ENCODE data around the gene GPC1.

GPC1 gene

DNA sequence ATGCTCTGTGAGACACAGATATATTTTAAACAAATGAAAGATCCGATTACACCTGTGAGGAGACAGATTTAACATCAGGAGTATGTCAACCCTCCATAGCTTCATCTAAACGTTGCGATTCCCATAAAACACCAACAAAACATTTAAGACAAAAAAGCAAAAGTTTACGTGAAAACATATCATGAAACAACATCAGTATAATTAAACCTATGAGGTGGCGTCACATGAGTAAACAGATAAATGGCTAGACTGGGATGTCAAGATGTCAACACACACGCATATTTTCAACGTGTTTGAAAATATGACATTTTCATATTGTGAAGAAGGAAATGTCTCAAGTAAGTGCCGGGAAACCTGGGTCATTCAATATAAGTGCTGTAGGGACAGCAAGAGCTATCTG is 25.5 kb upstream of the GPC1 start:
- no peaks in the 10 kb centered on the region for H3K4me1 ChIP-seq
- no peak for DNase-seq
- no peak overlapping the region for H3K27ac ChIP-seq
- H3K36me3 ChIP-seq, result no peaks in the 10 kb centered on the region
- no peak overlapping the region for H3K4me3 ChIP-seq
- H3K9me3 ChIP-seq, result no peaks in the 10 kb centered on the region
- TF ChIP-seq, protein P1, sequence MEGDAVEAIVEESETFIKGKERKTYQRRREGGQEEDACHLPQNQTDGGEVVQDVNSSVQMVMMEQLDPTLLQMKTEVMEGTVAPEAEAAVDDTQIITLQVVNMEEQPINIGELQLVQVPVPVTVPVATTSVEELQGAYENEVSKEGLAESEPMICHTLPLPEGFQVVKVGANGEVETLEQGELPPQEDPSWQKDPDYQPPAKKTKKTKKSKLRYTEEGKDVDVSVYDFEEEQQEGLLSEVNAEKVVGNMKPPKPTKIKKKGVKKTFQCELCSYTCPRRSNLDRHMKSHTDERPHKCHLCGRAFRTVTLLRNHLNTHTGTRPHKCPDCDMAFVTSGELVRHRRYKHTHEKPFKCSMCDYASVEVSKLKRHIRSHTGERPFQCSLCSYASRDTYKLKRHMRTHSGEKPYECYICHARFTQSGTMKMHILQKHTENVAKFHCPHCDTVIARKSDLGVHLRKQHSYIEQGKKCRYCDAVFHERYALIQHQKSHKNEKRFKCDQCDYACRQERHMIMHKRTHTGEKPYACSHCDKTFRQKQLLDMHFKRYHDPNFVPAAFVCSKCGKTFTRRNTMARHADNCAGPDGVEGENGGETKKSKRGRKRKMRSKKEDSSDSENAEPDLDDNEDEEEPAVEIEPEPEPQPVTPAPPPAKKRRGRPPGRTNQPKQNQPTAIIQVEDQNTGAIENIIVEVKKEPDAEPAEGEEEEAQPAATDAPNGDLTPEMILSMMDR (IDR thresholded peaks at IDR 0.05), result no peak
- H3K27me3 ChIP-seq, result peaks cover 0 to 11% of the 10 kb centered on the region in 2 donors
- intact Hi-C loops (cut with DNase I; ENCODE audit: low total_unique reads), result no loop called here

DNA sequence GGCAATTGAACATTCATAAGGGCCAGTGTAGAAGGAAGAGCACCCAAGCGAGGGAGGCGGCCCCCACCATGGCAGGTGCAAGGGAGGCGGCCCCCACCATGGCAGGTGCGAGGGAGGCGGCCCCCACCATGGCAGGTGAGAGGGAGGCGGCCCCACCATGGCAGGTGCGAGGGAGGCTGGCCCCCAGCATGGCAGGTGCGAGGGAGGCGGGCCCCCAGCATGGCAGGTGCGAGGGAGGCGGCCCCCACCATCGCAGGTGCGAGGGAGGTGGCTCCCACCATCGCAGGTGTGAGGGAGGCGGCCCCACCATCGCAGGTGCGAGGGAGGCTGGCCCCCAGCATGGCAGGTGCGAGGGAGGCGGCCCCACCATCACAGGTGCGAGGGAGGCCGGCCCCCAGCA is 24.7 kb upstream of the GPC1 start:
- Histone ChIP-seq H3K4me1 (no peaks in the 10 kb centered on the region), H3K9me3 (no peaks in the 10 kb centered on the region), H3K27me3 (peaks cover 0 to 11% of the 10 kb centered on the region in 2 donors), H3K4me3 (no peak overlapping the region), H3K36me3 (no peaks in the 10 kb centered on the region), H3K27ac (no peak overlapping the region)
- TF ChIP-seq, protein P1 (IDR thresholded peaks at IDR 0.05), result no peak
- DNase-seq, result peak; percentile 3 to 40
- intact Hi-C loops (cut with DNase I; ENCODE audit: low total_unique reads), result no loop called here

DNA sequence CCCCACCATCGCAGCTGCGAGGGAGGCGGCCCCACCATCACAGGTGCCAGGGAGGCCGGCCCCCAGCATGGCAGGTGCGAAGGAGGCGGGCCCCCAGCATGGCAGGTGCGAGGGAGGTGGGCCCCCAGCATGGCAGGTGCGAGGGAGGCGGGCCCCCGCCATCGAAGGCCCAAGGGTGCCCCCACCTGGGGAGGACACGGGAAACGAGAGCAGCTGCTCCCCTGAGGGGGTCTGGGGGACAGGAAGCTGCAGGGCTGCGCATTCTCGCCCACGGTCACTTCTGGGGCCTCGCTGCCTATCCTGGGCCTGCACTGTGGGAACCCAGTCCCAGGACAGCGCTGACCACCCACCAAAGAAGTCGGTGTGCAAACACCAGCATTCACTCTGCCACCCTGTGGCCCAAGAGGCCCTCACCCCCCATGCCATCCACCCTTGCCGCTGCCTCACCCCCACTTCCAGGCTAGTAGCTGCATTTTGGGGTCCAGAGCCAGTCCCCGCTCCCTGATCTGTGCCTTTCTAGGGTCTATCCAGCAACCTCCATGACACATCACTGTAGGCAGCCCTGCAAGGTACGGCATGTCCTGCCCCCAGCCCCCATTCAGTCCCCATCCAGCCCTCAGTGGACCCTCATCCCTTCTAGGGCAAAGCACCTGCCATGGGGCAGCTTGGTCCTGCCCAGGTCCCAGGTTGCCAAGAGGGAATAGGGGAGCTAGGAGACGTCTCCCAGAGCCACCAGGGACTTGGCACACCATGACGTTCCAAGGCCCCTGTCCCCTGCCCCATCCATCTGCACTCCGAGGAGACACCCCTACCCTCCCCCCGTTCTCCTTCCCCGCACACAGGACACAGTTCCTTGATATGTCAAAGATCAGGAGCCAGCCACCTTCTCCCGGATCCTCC is 24.0 kb upstream of the GPC1 start:
- Histone ChIP-seq H3K4me1 (no peaks in the 10 kb centered on the region), H3K36me3 (no peaks in the 10 kb centered on the region), H3K4me3 (no peak overlapping the region), H3K27me3 (peaks cover 0 to 11% of the 10 kb centered on the region in 2 donors), H3K27ac (no peak overlapping the region), H3K9me3 (no peaks in the 10 kb centered on the region)
- intact Hi-C loops (cut with DNase I; ENCODE audit: low total_unique reads), result no loop called here
- DNase-seq, result peak; percentile 10 to 53
- TF ChIP-seq, protein P1 (IDR thresholded peaks at IDR 0.05), result no peak

DNA sequence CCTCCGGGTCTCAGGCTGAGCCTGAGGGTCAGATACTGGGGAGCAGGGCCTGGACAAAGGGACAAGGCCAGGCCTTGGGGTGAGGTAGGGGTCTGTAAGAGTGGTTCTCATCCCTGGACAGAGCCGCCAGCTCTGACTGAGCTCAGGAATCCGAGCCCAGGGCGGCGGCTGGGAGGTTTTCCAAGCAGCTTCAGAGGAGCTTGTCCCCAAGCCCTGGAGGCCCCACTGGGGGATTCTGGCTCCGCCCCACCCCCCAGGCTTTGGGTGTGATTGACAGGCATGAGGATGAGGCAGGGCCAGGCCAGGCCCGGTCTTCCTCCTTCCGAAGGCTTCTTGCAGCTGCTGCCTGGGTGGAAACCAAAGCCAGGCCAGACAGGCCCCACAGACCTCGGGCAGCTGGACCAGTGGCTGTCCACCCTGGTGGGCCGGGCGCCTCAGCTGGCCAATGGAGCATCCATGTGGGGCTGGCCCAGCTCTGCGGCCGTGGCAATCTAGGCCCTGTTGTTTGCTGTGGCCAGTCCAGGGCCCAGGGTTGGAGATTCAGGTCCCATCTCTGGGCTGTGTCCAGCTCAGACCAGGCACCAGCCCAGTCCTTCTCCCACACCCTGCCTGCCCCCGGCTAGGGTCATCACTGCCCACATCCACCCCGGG is 23.1 kb upstream of the GPC1 start:
- Histone ChIP-seq H3K27me3 (peaks cover 0 to 11% of the 10 kb centered on the region in 2 donors), H3K9me3 (no peaks in the 10 kb centered on the region), H3K4me3 (no peak overlapping the region), H3K4me1 (no peaks in the 10 kb centered on the region), H3K27ac (no peak overlapping the region), H3K36me3 (no peaks in the 10 kb centered on the region)
- intact Hi-C loops (cut with DNase I; ENCODE audit: low total_unique reads), result no loop called here
- DNase-seq, result peak; percentile 12 to 65
- TF ChIP-seq, protein P1 (IDR thresholded peaks at IDR 0.05), result no peak

DNA sequence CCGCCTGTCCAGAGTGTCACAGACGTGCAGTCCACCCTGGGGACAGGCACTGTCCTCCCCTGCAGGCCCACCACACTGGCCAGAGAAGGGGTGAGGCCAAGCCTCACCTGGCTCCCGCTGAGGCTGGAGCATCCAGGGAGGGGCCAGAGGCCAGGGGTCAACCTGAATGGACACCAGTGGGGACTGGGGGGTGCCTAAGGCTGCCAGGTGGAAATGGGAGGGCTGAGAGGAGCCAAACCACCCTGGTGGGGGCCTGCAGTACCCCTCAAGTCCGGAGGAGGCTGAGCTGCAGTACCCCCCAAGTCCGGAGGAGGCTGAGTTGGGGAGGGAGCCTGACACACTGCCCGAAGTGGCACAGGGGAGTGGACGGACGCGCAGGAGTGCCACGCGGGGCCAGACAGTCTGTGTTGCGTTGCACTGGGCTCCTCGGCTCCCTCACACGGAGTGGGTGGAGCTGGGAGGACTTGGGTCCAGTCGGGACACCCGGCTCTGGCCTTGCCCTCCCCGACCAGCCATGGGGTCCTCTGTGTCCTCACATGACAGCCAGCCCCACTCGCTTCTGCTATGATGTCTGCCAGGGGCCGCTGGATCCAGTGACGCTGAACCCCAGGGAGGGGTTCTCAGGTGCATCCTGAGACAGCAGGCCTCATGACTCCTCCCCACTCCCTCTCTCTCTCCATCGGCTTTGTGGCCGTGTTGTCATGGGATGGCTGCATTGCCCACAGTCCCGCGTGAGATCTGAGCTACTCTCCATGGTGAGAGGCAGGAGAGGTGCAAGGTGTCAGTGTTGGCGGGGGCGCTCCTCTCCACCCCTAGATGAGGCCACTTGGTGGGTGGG is 22.3 kb upstream of the GPC1 start:
- no peak overlapping the region for H3K27ac ChIP-seq
- peak; percentile 13 to 58 for DNase-seq
- no peaks in the 10 kb centered on the region for H3K4me1 ChIP-seq
- no peaks in the 10 kb centered on the region for H3K9me3 ChIP-seq
- H3K4me3 ChIP-seq, result no peak overlapping the region
- H3K36me3 ChIP-seq, result no peaks in the 10 kb centered on the region
- peaks cover 0 to 11% of the 10 kb centered on the region in 2 donors for H3K27me3 ChIP-seq
- TF ChIP-seq, protein P1 (IDR thresholded peaks at IDR 0.05), result no peak
- intact Hi-C loops (cut with DNase I; ENCODE audit: low total_unique reads), result no loop called here

Measured in tibial artery (tissue), 4 donors.